Measurements from ENCODE around the gene TMEM208. TPM values are rescaled to one million over a fixed set of nuclear protein-coding genes. Genes with fewer than 3 reads are reported as not detected.

The TMEM208 gene
- total and polyA plus RNA-seq, 2 of the 13 experiments (the other 11 are each of a cell fraction or from before 2014, with no cell fraction given): 58.8 to 72.9 TPM

DNA sequence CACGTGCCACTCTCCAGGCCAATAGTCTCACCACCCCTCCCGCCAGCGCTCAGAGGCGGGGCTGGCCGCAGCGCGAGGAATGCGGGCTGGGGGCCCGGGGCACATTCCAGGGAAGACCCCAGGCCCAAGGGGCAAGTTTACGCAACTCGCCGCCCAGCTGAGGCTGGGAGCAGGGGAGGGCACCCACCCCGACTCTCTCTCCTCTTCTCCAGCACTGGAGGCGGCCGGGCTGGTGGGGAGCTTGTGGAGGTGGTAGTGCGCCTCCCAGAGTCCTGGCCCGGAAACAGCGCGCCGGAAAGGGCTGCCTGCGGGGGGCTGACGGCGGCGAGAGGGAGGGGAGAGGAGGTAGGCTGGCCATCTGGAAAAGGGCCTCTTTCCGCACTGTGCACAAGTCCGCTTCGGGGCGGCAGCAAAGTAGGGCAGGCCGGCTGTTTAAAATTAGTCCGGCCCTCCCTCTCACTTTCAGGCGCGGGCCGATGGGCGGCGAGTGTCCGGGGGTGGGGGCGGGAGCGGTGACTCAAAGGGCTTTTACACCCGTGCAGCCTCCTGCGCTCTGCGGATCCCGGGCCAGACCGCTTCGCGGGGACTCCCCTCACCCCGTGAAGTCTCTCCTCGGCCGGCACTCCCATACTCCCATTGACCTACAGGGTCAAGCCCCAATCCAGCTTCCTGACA, 19.3 kb downstream of the TMEM208 start (continued):
- TF ChIP-seq ZNF574 (CRISPR knock-in tag; IDR thresholded peaks at IDR 0.05) (peak; percentile 92), CHD4 (IDR thresholded peaks at IDR 0.05; ENCODE audit: borderline replicate concordance, low read length) (no peak), ARNT2 (CRISPR knock-in tag; IDR thresholded peaks at IDR 0.05; ENCODE audit: low read depth) (peak; percentile 89), ZNF761 (CRISPR knock-in tag; conservative IDR thresholded peaks at IDR 0.05) (no peak), ZNF629 (CRISPR knock-in tag; conservative IDR thresholded peaks at IDR 0.05) (0 out of 2 replicates have a peak, but pooled peaks have one; percentile 35), TBL1XR1 (IDR thresholded peaks at IDR 0.05; ENCODE audit: borderline replicate concordance, low read length, partially characterized antibody) (peak; percentile 14), ZNF460 (CRISPR knock-in tag; IDR thresholded peaks at IDR 0.05; ENCODE audit: borderline replicate concordance) (peak; percentile 52; the same call in 1 of the 2 replicates), MAX (IDR thresholded peaks at IDR 0.05) (peak; percentile 95), SETDB1 (CRISPR knock-in tag; IDR thresholded peaks at IDR 0.05; ENCODE audit: borderline replicate concordance) (no peak), ELF1 (CRISPR knock-in tag; IDR thresholded peaks at IDR 0.05) (peak; percentile 69; the same call in 1 of the 2 replicates), IKZF5 (CRISPR knock-in tag; IDR thresholded peaks at IDR 0.05) (peak; percentile 87; the same call in 1 of the 2 replicates), ZNF724P (CRISPR knock-in tag; IDR thresholded peaks at IDR 0.05; ENCODE audit: borderline replicate concordance) (peak; percentile 79; the same call in 1 of the 2 replicates), ETV5 (CRISPR knock-in tag; IDR thresholded peaks at IDR 0.05; ENCODE audit: borderline replicate concordance) (peak; percentile 81), REXO4 (CRISPR knock-in tag; IDR thresholded peaks at IDR 0.05; ENCODE audit: borderline replicate concordance) (no peak), SSRP1 (CRISPR knock-in tag; IDR thresholded peaks at IDR 0.05) (peak; percentile 90), CTCF (CRISPR knock-in tag; IDR thresholded peaks at IDR 0.05) (peak; percentile 88), ZNF782 (CRISPR knock-in tag; IDR thresholded peaks at IDR 0.05; ENCODE audit: borderline replicate concordance) (peak; percentile 39; the same call in 1 of the 2 replicates), SRF (IDR thresholded peaks at IDR 0.05; ENCODE audit: low read depth, low read length) (no peak), HNRNPH1 (optimal IDR thresholded peaks at IDR 0.05; ENCODE audit: low read depth, low read length) (no peak), ZNF547 (CRISPR knock-in tag; IDR thresholded peaks at IDR 0.05) (peak; percentile 84; the same call in 1 of the 2 replicates), TGIF2 (CRISPR knock-in tag; IDR thresholded peaks at IDR 0.05) (peak; percentile 76; the same call in 1 of the 2 replicates), ZNF878 (CRISPR knock-in tag; IDR thresholded peaks at IDR 0.05) (no peak), ZNF75D (CRISPR knock-in tag; IDR thresholded peaks at IDR 0.05; ENCODE audit: borderline replicate concordance) (no peak)

Data from HepG2 (cell line).